IMR-90 (cell line): ENCODE results near the gene NAV2. TPM values are rescaled to one million over a fixed set of nuclear protein-coding genes. Genes with fewer than 3 reads are reported as not detected.

ENCODE experiments used
- ATAC-seq: fragments of 200-7000 bp; cut with Tn5 transposase; 2 replicates; pipeline ENCODE4 v1.9.1; 2020; ENCODE audit warnings: low read depth, mild to moderate bottlenecking, moderate library complexity
- BruUV-seq: library from RNA; stranded (reverse); fragments of 400-500 nt; replicated peaks from 2 replicates; lab custom pipeline; 2021; lab: Mats Ljungman, UMichigan
- CTCF ChIA-PET: fragments of 300-600 bp; formaldehyde crosslinking; extraction: SDS; loops from one replicate; lab custom pipeline; 2021; ENCODE audit warnings: antibody characterized with exemption; lab: Yijun Ruan, JAX
- POLR2A ChIA-PET: fragments of 300-600 bp; sonication (Branson Sonifier 250); formaldehyde crosslinking; loops from one replicate; lab custom pipeline; 2022; ENCODE audit warnings: antibody characterized with exemption; ENCODE audit not compliant: unreplicated experiment; lab: Charles Lee
- DNase-seq: peaks from one replicate; pipeline ENCODE4 v3.0.0; 2013
- H2AFZ ChIP-seq: replicated peaks from 2 replicates; pipeline ENCODE3; 2013; ENCODE audit warnings: low read length, mild to moderate bottlenecking; ENCODE audit not compliant: poor library complexity
- H2AK5ac ChIP-seq: 2 replicates; pipeline ENCODE4 v1.6.1; 2013; ENCODE audit warnings: low read depth, low read length, inconsistent platforms
- H2AK9ac ChIP-seq: replicated peaks from 2 replicates; pipeline ENCODE3; 2013; ENCODE audit warnings: mild to moderate bottlenecking, low read depth, low read length, moderate library complexity; ENCODE audit not compliant: poor library complexity
- H2BK120ac ChIP-seq: 2 replicates; pipeline ENCODE4 v1.6.1; 2013; ENCODE audit warnings: low read depth, low read length, inconsistent platforms
- H2BK15ac ChIP-seq: 3 replicates; pipeline ENCODE4 v1.6.1; 2013; ENCODE audit warnings: low read depth, low read length, inconsistent platforms
- H2BK20ac ChIP-seq: 2 replicates; pipeline ENCODE4 v1.6.1; 2013; ENCODE audit warnings: low read depth, mild to moderate bottlenecking, inconsistent platforms, low read length, moderate library complexity
- H2BK5ac ChIP-seq: 2 replicates; pipeline ENCODE4 v1.6.1; 2013; ENCODE audit warnings: mild to moderate bottlenecking, low read depth, low read length, inconsistent platforms; ENCODE audit not compliant: poor library complexity, severe bottlenecking
- H3K14ac ChIP-seq: replicated peaks from 2 replicates; pipeline ENCODE4 v1.6.1; 2013; ENCODE audit warnings: low read depth, low read length, inconsistent platforms
- H3K18ac ChIP-seq: 2 replicates; pipeline ENCODE4 v1.6.1; 2013; ENCODE audit warnings: low read depth, low read length, control low read depth
- H3K23ac ChIP-seq: 2 replicates; pipeline ENCODE4 v1.6.1; 2013; ENCODE audit warnings: low read depth, low read length, inconsistent platforms
- H3K27ac ChIP-seq: 2 replicates; pipeline ENCODE4 v1.5.1; 2013; ENCODE audit warnings: mild to moderate bottlenecking, control low read depth, low read length; ENCODE audit not compliant: insufficient read depth
- H3K27me3 ChIP-seq: 2 replicates; pipeline ENCODE4 v1.6.1; 2013; ENCODE audit warnings: low read length; ENCODE audit not compliant: control insufficient read depth, insufficient read depth
- H3K36me3 ChIP-seq: 2 replicates; pipeline ENCODE4 v1.6.1; 2013; ENCODE audit warnings: low read length, mixed read lengths; ENCODE audit not compliant: control insufficient read depth, insufficient read depth
- H3K4ac ChIP-seq: 2 replicates; pipeline ENCODE4 v1.6.1; 2013; ENCODE audit warnings: low read depth, low read length, inconsistent platforms
- H3K4me1 ChIP-seq: 2 replicates; pipeline ENCODE4 v1.6.1; 2013; ENCODE audit warnings: low read length, mixed read lengths; ENCODE audit not compliant: control insufficient read depth, insufficient read depth
- H3K4me2 ChIP-seq: 2 replicates; pipeline ENCODE4 v1.6.1; 2013; ENCODE audit warnings: low read depth, mild to moderate bottlenecking, control low read depth, low read length, moderate library complexity
- H3K4me3 ChIP-seq: 2 replicates; pipeline ENCODE4 v1.5.1; 2013; ENCODE audit warnings: low read depth, mild to moderate bottlenecking, control low read depth, low read length, moderate library complexity; ENCODE audit not compliant: insufficient read depth
- H3K56ac ChIP-seq: 2 replicates; pipeline ENCODE4 v1.6.1; 2013; ENCODE audit warnings: low read length, inconsistent platforms; ENCODE audit not compliant: insufficient read depth; ENCODE audit errors: extremely low read depth
- H3K79me1 ChIP-seq, 2 experiments: 2 replicates each; pipeline ENCODE4 v1.6.1; 2013; ENCODE audit warnings: low read length in 2 of 2, inconsistent platforms in 1 of 2, low read depth in 1 of 2
- H3K9ac ChIP-seq: 2 replicates; pipeline ENCODE4 v1.6.1; 2013; ENCODE audit warnings: low read depth, low read length, control low read depth
- H3K9me1 ChIP-seq: 2 replicates; pipeline ENCODE4 v1.6.1; 2013; ENCODE audit warnings: low read length, inconsistent platforms; ENCODE audit not compliant: insufficient read depth
- H3K9me3 ChIP-seq: 2 replicates; pipeline ENCODE4 v1.6.1; 2013; ENCODE audit warnings: low read length; ENCODE audit not compliant: control insufficient read depth, insufficient read depth
- H4K20me1 ChIP-seq: 2 replicates; pipeline ENCODE4 v1.6.1; 2013; ENCODE audit warnings: low read length, inconsistent platforms; ENCODE audit not compliant: insufficient read depth
- H4K5ac ChIP-seq: 2 replicates; pipeline ENCODE4 v1.6.1; 2013; ENCODE audit warnings: mild to moderate bottlenecking, low read depth, low read length, control low read depth
- H4K8ac ChIP-seq, 2 experiments: 2 replicates each; pipeline ENCODE4 v1.6.1; 2013; ENCODE audit warnings: low read depth in 2 of 2, low read length in 2 of 2, control low read depth in 1 of 2, inconsistent platforms in 1 of 2
- H4K91ac ChIP-seq: 2 replicates; pipeline ENCODE4 v1.6.1; 2013; ENCODE audit warnings: low read depth, low read length, inconsistent platforms; ENCODE audit not compliant: insufficient read depth
- BHLHE40 ChIP-seq: fragments of 150-350 bp; IDR thresholded peaks from 2 replicates; pipeline ENCODE4 v1.6.1; 2016; ENCODE audit warnings: mild to moderate bottlenecking, low read depth, low read length
- CEBPB ChIP-seq: IDR thresholded peaks from 2 replicates; pipeline ENCODE4 v1.6.1; 2012; ENCODE audit warnings: low read depth, low read length, improper control_type of control experiment
- CHD1 ChIP-seq: IDR thresholded peaks from 2 replicates; pipeline ENCODE4 v1.6.1; 2012; ENCODE audit warnings: low read depth, low read length, improper control_type of control experiment
- FOS ChIP-seq: fragments of 150-350 bp; IDR thresholded peaks from 2 replicates; pipeline ENCODE4 v1.6.1; 2016; ENCODE audit warnings: low read depth, low read length
- MAFK ChIP-seq: IDR thresholded peaks from 2 replicates; pipeline ENCODE4 v1.6.1; 2012; ENCODE audit warnings: low read depth, low read length, improper control_type of control experiment
- MAZ ChIP-seq: IDR thresholded peaks from 2 replicates; pipeline ENCODE4 v1.6.1; 2012; ENCODE audit warnings: low read depth, mild to moderate bottlenecking, low read length, improper control_type of control experiment, moderate library complexity, borderline replicate concordance
- MXI1 ChIP-seq: IDR thresholded peaks from 2 replicates; pipeline ENCODE4 v1.6.1; 2012; ENCODE audit warnings: low read depth, mild to moderate bottlenecking, low read length, moderate library complexity, borderline replicate concordance
- NFE2L2 ChIP-seq: fragments of 150-350 bp; IDR thresholded peaks from 2 replicates; pipeline ENCODE4 v1.6.1; 2016; ENCODE audit warnings: low read depth, mild to moderate bottlenecking, low read length
- POLR2A ChIP-seq: IDR thresholded peaks from 2 replicates; pipeline ENCODE4 v1.6.1; 2012; ENCODE audit warnings: mild to moderate bottlenecking, low read depth, low read length
- RAD21 ChIP-seq: IDR thresholded peaks from 2 replicates; pipeline ENCODE4 v1.6.1; 2012; ENCODE audit warnings: low read length, improper control_type of control experiment
- RCOR1 ChIP-seq: IDR thresholded peaks from 2 replicates; pipeline ENCODE4 v1.6.1; 2012; ENCODE audit warnings: mild to moderate bottlenecking, low read length, improper control_type of control experiment; ENCODE audit not compliant: insufficient replicate concordance
- RFX5 ChIP-seq: IDR thresholded peaks from 2 replicates; pipeline ENCODE4 v1.8.0; 2012; ENCODE audit warnings: low read depth, mild to moderate bottlenecking, low read length, moderate library complexity
- SMC3 ChIP-seq: fragments of 150-350 bp; IDR thresholded peaks from 2 replicates; pipeline ENCODE4 v1.6.1; 2016; ENCODE audit warnings: low read depth, mild to moderate bottlenecking, antibody characterized with exemption, low read length, moderate library complexity
- WGBS, 2 experiments: methylation state at CpG; one replicate each; pipeline versions ENCODE4 v1.1.5 to v1.1.7; 2013; ENCODE audit warnings: missing lambda C conversion rate in 2 of 2; ENCODE audit not compliant: insufficient read length in 1 of 2; ENCODE audit errors: extremely low coverage in 2 of 2; 5-methylcytosine and 5-hydroxymethylcytosine counted together
- dilution Hi-C: fragments of 300-500 bp; cut with HindIII; formaldehyde crosslinking; loops from one replicate; pipeline ENCODE4 v1.14.3; 2018; ENCODE audit warnings: low sequenced_read_pairs; ENCODE audit not compliant: unreplicated experiment
- in situ Hi-C: fragments of 300-500 bp; cut with MboI; formaldehyde crosslinking; loops from 3 replicates; pipeline ENCODE4 v1.14.3; 2019; ENCODE audit warnings: low sequenced_read_pairs, inconsistent platforms, mixed read lengths
- intact Hi-C: fragments of 100-400 bp; cut with micrococcal nuclease; formaldehyde crosslinking; loops from 2 replicates; pipeline ENCODE4 v1.10.0; 2022
- polyA plus RNA-seq, 3 experiments: library from polyadenylated mRNA; depleted of rRNA; stranded (reverse); fragments of >200 nt; gene quantifications; 2 replicates each; pipeline ENCODE4 v1.2.3, GENCODE V29; 2012; ENCODE audit warnings: low replicate concordance in 1 of 3
- total RNA-seq: library from RNA; depleted of rRNA; stranded (reverse); fragments of >200 nt; gene quantifications from 2 replicates; pipeline ENCODE4 v1.2.3, GENCODE V29; 2012
- TF ChIP-seq, protein P1 (sequence below): conservative IDR thresholded peaks from 2 replicates; pipeline ENCODE4 v1.5.1; 2012; ENCODE audit warnings: mild to moderate bottlenecking, low read depth, low read length, improper control_type of control experiment
- TF ChIP-seq, protein P2 (sequence below): fragments of 150-350 bp; IDR thresholded peaks from 2 replicates; pipeline ENCODE4 v1.6.1; 2016; ENCODE audit warnings: low read depth, mild to moderate bottlenecking, low read length, moderate library complexity, borderline replicate concordance
- TF ChIP-seq, protein P3 (sequence below): fragments of 150-350 bp; IDR thresholded peaks from 2 replicates; pipeline ENCODE4 v1.6.1; 2017; ENCODE audit warnings: mild to moderate bottlenecking, antibody characterized with exemption, low read length, low read depth

Gene NAV2
- total and polyA plus RNA-seq, 2 of the 4 experiments (the other 2 are of a cell fraction) = 4.5 to 12.6 TPM

DNA sequence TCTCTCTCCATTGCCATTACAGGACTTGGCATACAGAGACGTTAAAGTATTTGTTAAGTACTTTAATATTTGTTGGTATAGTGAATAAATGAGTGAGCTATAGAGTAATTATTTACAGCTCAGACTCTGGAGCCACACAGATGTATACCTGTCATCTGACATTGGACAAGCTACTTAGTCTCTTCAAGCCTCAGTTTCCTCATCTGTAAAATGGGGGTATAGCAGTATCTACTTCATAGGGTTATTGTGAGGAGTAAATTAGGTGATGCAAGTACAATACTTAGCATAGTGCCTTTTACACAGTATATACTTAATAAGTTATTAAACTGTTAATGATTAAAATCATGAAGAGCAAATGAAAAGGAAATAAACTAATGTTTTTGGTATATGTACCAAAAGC, 203.2 kb downstream of the NAV2 start:
- no peak overlapping the region for H2AFZ ChIP-seq
- no peak overlapping the region for H3K56ac ChIP-seq
- dilution Hi-C loops = no loop called here
- no peak overlapping the region for H3K23ac ChIP-seq
- CTCF ChIA-PET = no interaction called here
- TF ChIP-seq CHD1 = no peak
- TF ChIP-seq, protein P1, sequence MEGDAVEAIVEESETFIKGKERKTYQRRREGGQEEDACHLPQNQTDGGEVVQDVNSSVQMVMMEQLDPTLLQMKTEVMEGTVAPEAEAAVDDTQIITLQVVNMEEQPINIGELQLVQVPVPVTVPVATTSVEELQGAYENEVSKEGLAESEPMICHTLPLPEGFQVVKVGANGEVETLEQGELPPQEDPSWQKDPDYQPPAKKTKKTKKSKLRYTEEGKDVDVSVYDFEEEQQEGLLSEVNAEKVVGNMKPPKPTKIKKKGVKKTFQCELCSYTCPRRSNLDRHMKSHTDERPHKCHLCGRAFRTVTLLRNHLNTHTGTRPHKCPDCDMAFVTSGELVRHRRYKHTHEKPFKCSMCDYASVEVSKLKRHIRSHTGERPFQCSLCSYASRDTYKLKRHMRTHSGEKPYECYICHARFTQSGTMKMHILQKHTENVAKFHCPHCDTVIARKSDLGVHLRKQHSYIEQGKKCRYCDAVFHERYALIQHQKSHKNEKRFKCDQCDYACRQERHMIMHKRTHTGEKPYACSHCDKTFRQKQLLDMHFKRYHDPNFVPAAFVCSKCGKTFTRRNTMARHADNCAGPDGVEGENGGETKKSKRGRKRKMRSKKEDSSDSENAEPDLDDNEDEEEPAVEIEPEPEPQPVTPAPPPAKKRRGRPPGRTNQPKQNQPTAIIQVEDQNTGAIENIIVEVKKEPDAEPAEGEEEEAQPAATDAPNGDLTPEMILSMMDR = no peak
- no peak for TF ChIP-seq FOS
- TF ChIP-seq BHLHE40 = no peak
- TF ChIP-seq POLR2A = no peak
- TF ChIP-seq MAZ = no peak
- no peak for TF ChIP-seq SMC3
- TF ChIP-seq, protein P2, sequence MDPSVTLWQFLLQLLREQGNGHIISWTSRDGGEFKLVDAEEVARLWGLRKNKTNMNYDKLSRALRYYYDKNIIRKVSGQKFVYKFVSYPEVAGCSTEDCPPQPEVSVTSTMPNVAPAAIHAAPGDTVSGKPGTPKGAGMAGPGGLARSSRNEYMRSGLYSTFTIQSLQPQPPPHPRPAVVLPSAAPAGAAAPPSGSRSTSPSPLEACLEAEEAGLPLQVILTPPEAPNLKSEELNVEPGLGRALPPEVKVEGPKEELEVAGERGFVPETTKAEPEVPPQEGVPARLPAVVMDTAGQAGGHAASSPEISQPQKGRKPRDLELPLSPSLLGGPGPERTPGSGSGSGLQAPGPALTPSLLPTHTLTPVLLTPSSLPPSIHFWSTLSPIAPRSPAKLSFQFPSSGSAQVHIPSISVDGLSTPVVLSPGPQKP = no peak
- TF ChIP-seq RFX5 = no peak
- TF ChIP-seq RAD21 = no peak
- no peak for TF ChIP-seq MAFK
- TF ChIP-seq RCOR1 = no peak
- no peak for TF ChIP-seq CEBPB
- no peak for TF ChIP-seq NFE2L2
- TF ChIP-seq MXI1 = no peak
- TF ChIP-seq, protein P3, sequence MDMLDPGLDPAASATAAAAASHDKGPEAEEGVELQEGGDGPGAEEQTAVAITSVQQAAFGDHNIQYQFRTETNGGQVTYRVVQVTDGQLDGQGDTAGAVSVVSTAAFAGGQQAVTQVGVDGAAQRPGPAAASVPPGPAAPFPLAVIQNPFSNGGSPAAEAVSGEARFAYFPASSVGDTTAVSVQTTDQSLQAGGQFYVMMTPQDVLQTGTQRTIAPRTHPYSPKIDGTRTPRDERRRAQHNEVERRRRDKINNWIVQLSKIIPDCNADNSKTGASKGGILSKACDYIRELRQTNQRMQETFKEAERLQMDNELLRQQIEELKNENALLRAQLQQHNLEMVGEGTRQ = no peak
- peaks cover 23 to 31% of the 10 kb centered on the region in 2 experiments; a peak in 3 of 4 replicates for H3K79me1 ChIP-seq
- H3K9me1 ChIP-seq = peaks cover 26% of the 10 kb centered on the region
- H3K9me3 ChIP-seq = no peaks in the 10 kb centered on the region
- no peak overlapping the region for H4K91ac ChIP-seq
- H3K4ac ChIP-seq = no peak overlapping the region
- no peak overlapping the region for H4K8ac ChIP-seq
- in situ Hi-C loops = no loop called here
- DNase-seq (no peak), ATAC-seq (no peak)
- no peak overlapping the region for H2BK120ac ChIP-seq
- H2BK20ac ChIP-seq = no peak overlapping the region
- WGBS, 2 experiments = no CpG with 5 or more reads among the region's 1 CpG
- H4K20me1 ChIP-seq = peaks cover 12% of the 10 kb centered on the region; the same call in 1 of the 2 replicates
- H3K27me3 ChIP-seq = no peaks in the 10 kb centered on the region
- no peak overlapping the region for H3K4me2 ChIP-seq
- BruUV-seq = no TSS peak
- peaks cover 28% of the 10 kb centered on the region for H3K4me1 ChIP-seq
- H3K36me3 ChIP-seq = 0 out of 2 replicates have a peak, but pooled peaks cover 2% of the 10 kb centered on the region
- no peak overlapping the region for H2BK15ac ChIP-seq
- no peak overlapping the region for H2BK5ac ChIP-seq
- POLR2A ChIA-PET = no interaction called here
- H3K27ac ChIP-seq = no peak overlapping the region
- H3K18ac ChIP-seq = no peak overlapping the region
- H3K9ac ChIP-seq = no peak overlapping the region
- intact Hi-C loops = no loop called here
- no peak overlapping the region for H3K4me3 ChIP-seq
- H3K14ac ChIP-seq = no peak overlapping the region
- H2AK5ac ChIP-seq = no peak overlapping the region
- no peak overlapping the region for H4K5ac ChIP-seq
- no peak overlapping the region for H2AK9ac ChIP-seq
